Stimulated activated CD8-positive, alpha-beta memory T cell treated with anti-CD3 and anti-CD28 coated beads, Interleukin-4, amount 100 ng/mL, for 4 hours (primary cell): Measurements from ENCODE around the gene OTP.

ENCODE experiments used
- DNase-seq, 2 donors: peaks; one replicate each; pipeline ENCODE4 v3.0.0-alpha.2; 2020; ENCODE audit warnings: low read depth in 2 of 2, low spot score in 1 of 2

OTP gene

GRCh38 chr5:77637998-77638762, at the start of gene OTP:
Gene OTP (minus strand): TSS chr5:77638713. CDS start chr5:77638549, 164 bp downstream.
- DNase-seq = no peak

GRCh38 chr5:77683171-77683732, 44.7 kb upstream of the OTP start:
- DNase-seq = no peak

- no peak for DNase-seq
Observed at GRCh38 chr5:77670526-77670925, 32.0 kb upstream of the OTP start.

GRCh38 chr5:77669677-77670076, 31.2 kb upstream of the OTP start:
- DNase-seq = no peak

- DNase-seq = no peak
Observed at GRCh38 chr5:77663090-77663863, 24.8 kb upstream of the OTP start.

GRCh38 chr5:77662635-77663034, 24.1 kb upstream of the OTP start:
- DNase-seq = no peak

- DNase-seq = no peak
Observed at GRCh38 chr5:77658662-77659061, 20.1 kb upstream of the OTP start.

- DNase-seq = no peak
Observed at GRCh38 chr5:77651343-77651742, 12.8 kb upstream of the OTP start.

- DNase-seq = no peak
Observed at GRCh38 chr5:77650686-77651085, 12.2 kb upstream of the OTP start.

- no peak for DNase-seq
Observed at GRCh38 chr5:77649776-77650175, 11.3 kb upstream of the OTP start.

GRCh38 chr5:77645995-77646639, 7.6 kb upstream of the OTP start:
- no peak for DNase-seq

- DNase-seq = no peak
Observed at GRCh38 chr5:77645158-77645994, 6.9 kb upstream of the OTP start.

- DNase-seq = no peak
Observed at GRCh38 chr5:77644371-77645157, 6.1 kb upstream of the OTP start.

GRCh38 chr5:77643654-77644370, 5.3 kb upstream of the OTP start:
- no peak for DNase-seq

GRCh38 chr5:77642738-77643653, 4.5 kb upstream of the OTP start:
- no peak for DNase-seq

- DNase-seq = no peak
Observed at GRCh38 chr5:77641963-77642737, 3.6 kb upstream of the OTP start.

GRCh38 chr5:77641397-77641943, 3.0 kb upstream of the OTP start:
- no peak for DNase-seq
